ENCODE data around the gene KDELR1. TPM values are rescaled to one million over a fixed set of nuclear protein-coding genes. Genes with fewer than 3 reads are reported as not detected.

KDELR1 gene
- total RNA-seq, 1 donor from 2014 or later: 51.9 TPM

- DNase-seq (peak; percentile 69), ATAC-seq (ENCODE audit: low read depth) (peak; percentile 81)
- H3K4me3 Mint-ChIP-seq: no peak overlapping the region
- ChIA-PET CTCF (interaction anchor here (0.9 to 1.6 kb wide), 8 partner anchors 12 to 257 kb away, joined by 3 to 10 read pairs (median 5); partner anchors contain the start of genes KDELR1, SYNGR4 and TMEM143), POLR2A (interaction anchor here (0.6 to 0.8 kb wide), 6 partner anchors 21 to 261 kb away, joined by 3 to 9 read pairs (median 4); no protein-coding TSS in a partner anchor)
- no peak overlapping the region for H3K27ac Mint-ChIP-seq
- H3K9me3 Mint-ChIP-seq: no peaks in the 10 kb centered on the region
- peaks cover 2% of the 10 kb centered on the region for H3K4me1 Mint-ChIP-seq
- H3K36me3 Mint-ChIP-seq (ENCODE audit: low read depth): peaks cover 5% of the 10 kb centered on the region
- no peaks in the 10 kb centered on the region for H3K27me3 Mint-ChIP-seq
- intact Hi-C loops (cut with micrococcal nuclease): loop anchor here (1.0 kb wide), 2 partner anchors 233 to 257 kb away; no protein-coding TSS in a partner anchor
- TF ChIP-seq CTCF (IDR thresholded peaks at IDR 0.05): no peak
Observed at GRCh38 chr19:48351341-48351752, 40.0 kb downstream of the KDELR1 start.

GRCh38 chr19:48350856-48351255, 40.5 kb downstream of the KDELR1 start:
- intact Hi-C loops (cut with micrococcal nuclease): loop anchor here (1.0 kb wide), 2 partner anchors 233 to 257 kb away; no protein-coding TSS in a partner anchor
- no peaks in the 10 kb centered on the region for H3K9me3 Mint-ChIP-seq
- no peak for DNase-seq
- ChIA-PET POLR2A (interaction anchor here (0.6 to 0.7 kb wide), 3 partner anchors 62 to 612 kb away, joined by 3 to 9 read pairs (median 7); no protein-coding TSS in a partner anchor), CTCF (interaction anchor here (0.9 to 1.6 kb wide), 8 partner anchors 13 to 258 kb away, joined by 3 to 10 read pairs (median 5); partner anchors contain the start of genes KDELR1, SYNGR4 and TMEM143)
- H3K4me1 Mint-ChIP-seq: peaks cover 2% of the 10 kb centered on the region
- no peak for TF ChIP-seq CTCF (IDR thresholded peaks at IDR 0.05)
- no peak overlapping the region for H3K27ac Mint-ChIP-seq
- ATAC-seq (ENCODE audit: low read depth): no peak
- no peaks in the 10 kb centered on the region for H3K27me3 Mint-ChIP-seq
- H3K36me3 Mint-ChIP-seq (ENCODE audit: low read depth): peaks cover 5% of the 10 kb centered on the region
- H3K4me3 Mint-ChIP-seq: no peak overlapping the region

- ChIA-PET CTCF (interaction anchor here (1.2 kb wide), 1 partner anchor 236 kb away, joined by 3 read pairs; no protein-coding TSS in a partner anchor), POLR2A (no interaction called here)
- no peak for TF ChIP-seq CTCF (IDR thresholded peaks at IDR 0.05)
- Mint-ChIP-seq H3K4me3 (no peak overlapping the region), H3K9me3 (no peaks in the 10 kb centered on the region), H3K27me3 (no peaks in the 10 kb centered on the region), H3K36me3 (ENCODE audit: low read depth) (peaks cover 5% of the 10 kb centered on the region), H3K27ac (no peak overlapping the region), H3K4me1 (peaks cover 2% of the 10 kb centered on the region)
- DNase-seq (no peak), ATAC-seq (ENCODE audit: low read depth) (no peak)
- intact Hi-C loops (cut with micrococcal nuclease): no loop called here
Observed at GRCh38 chr19:48348737-48349136, 42.6 kb downstream of the KDELR1 start.

- peaks cover 2% of the 10 kb centered on the region for H3K4me1 Mint-ChIP-seq
Observed at GRCh38 chr19:48348045-48348444, 43.3 kb downstream of the KDELR1 start.

More at GRCh38 chr19:48348045-48348444, 43.3 kb downstream of the KDELR1 start:
- ChIA-PET POLR2A (interaction anchor here (0.6 to 0.7 kb wide), 3 partner anchors 9 to 73 kb away, joined by 3 to 4 read pairs (median 3); no protein-coding TSS in a partner anchor), CTCF (interaction anchor here (1.2 to 2.0 kb wide), 2 partner anchors 14 to 236 kb away, joined by 3 to 6 read pairs; no protein-coding TSS in a partner anchor)
- no peak for ATAC-seq (ENCODE audit: low read depth)
- TF ChIP-seq CTCF (IDR thresholded peaks at IDR 0.05): no peak
- Mint-ChIP-seq H3K27ac (no peak overlapping the region), H3K27me3 (no peaks in the 10 kb centered on the region), H3K4me3 (no peak overlapping the region), H3K36me3 (ENCODE audit: low read depth) (peaks cover 3% of the 10 kb centered on the region), H3K9me3 (no peaks in the 10 kb centered on the region)
- intact Hi-C loops (cut with micrococcal nuclease): no loop called here
- DNase-seq: no peak
